IgD-negative memory B cell (primary cell): ENCODE data around the gene SEC14L1. TPM values are rescaled to one million over a fixed set of nuclear protein-coding genes. Genes with fewer than 3 reads are reported as not detected.

ENCODE experiments used
- H3K27ac Mint-ChIP-seq, 3 donors: one replicate each; pipeline ENCODE4 v1.8.0; 2020 to 2022; ENCODE audit warnings: mild to moderate bottlenecking in 3 of 3, mixed read lengths in 3 of 3, moderate library complexity in 1 of 3
- H3K27me3 Mint-ChIP-seq: one replicate; pipeline ENCODE4 v1.8.0; 2021; ENCODE audit warnings: mixed read lengths
- H3K36me3 Mint-ChIP-seq: one replicate; pipeline ENCODE4 v1.8.0; 2020; ENCODE audit warnings: mild to moderate bottlenecking, mixed read lengths
- H3K4me1 Mint-ChIP-seq, 3 donors: one replicate each; pipeline ENCODE4 v1.8.0; 2020 to 2022; ENCODE audit warnings: mixed read lengths in 3 of 3, mild to moderate bottlenecking in 1 of 3
- H3K4me3 Mint-ChIP-seq, 4 donors: one replicate each; pipeline ENCODE4 v1.8.0; 2020 to 2022; ENCODE audit warnings: mild to moderate bottlenecking in 4 of 4, mixed read lengths in 4 of 4, moderate library complexity in 3 of 4
- H3K9me3 Mint-ChIP-seq, 3 donors: one replicate each; pipeline ENCODE4 v1.8.0; 2020 to 2021; ENCODE audit warnings: mixed read lengths in 3 of 3, mild to moderate bottlenecking in 1 of 3
- polyA plus RNA-seq: library from polyadenylated mRNA; unstranded; fragments of 300-500 nt; fragmentation: Illumina TruSeq; gene quantifications from one replicate; pipeline ENCODE4 v1.2.3, GENCODE V29; 2021

The SEC14L1 gene
- polyA plus RNA-seq, 1 donor from 2014 or later: 44.4 TPM

GRCh38 chr17:77257169-77257568, 116.4 kb downstream of the SEC14L1 start:
- H3K27me3 Mint-ChIP-seq: peaks cover 15% of the 10 kb centered on the region
- peak overlapping the region in 1 of 3 donors; percentile 81 for H3K27ac Mint-ChIP-seq
- H3K9me3 Mint-ChIP-seq: no peaks in the 10 kb centered on the region
- H3K36me3 Mint-ChIP-seq: no peaks in the 10 kb centered on the region
- peaks cover 0 to 2% (median 0%) of the 10 kb centered on the region in 3 donors for H3K4me1 Mint-ChIP-seq
- H3K4me3 Mint-ChIP-seq: no peak overlapping the region

- Mint-ChIP-seq H3K4me1 (peaks cover 0 to 2% (median 0%) of the 10 kb centered on the region in 3 donors), H3K36me3 (no peaks in the 10 kb centered on the region), H3K27me3 (peaks cover 13% of the 10 kb centered on the region), H3K4me3 (no peak overlapping the region), H3K9me3 (no peaks in the 10 kb centered on the region), H3K27ac (peak overlapping the region in 1 of 3 donors; percentile 81)
These were observed 117.1 kb downstream of the SEC14L1 start for GRCh38 chr17:77257596-77258458.

- no peak overlapping the region for H3K27ac Mint-ChIP-seq
- H3K36me3 Mint-ChIP-seq: no peaks in the 10 kb centered on the region
- H3K4me1 Mint-ChIP-seq: peaks cover 0 to 2% (median 0%) of the 10 kb centered on the region in 3 donors
- H3K27me3 Mint-ChIP-seq: peaks cover 11% of the 10 kb centered on the region
- H3K4me3 Mint-ChIP-seq: no peak overlapping the region
- no peaks in the 10 kb centered on the region for H3K9me3 Mint-ChIP-seq
These were observed 117.9 kb downstream of the SEC14L1 start for GRCh38 chr17:77258638-77259037.

- peaks cover 0 to 5% (median 1%) of the 10 kb centered on the region in 3 donors for H3K4me1 Mint-ChIP-seq
- H3K36me3 Mint-ChIP-seq: no peaks in the 10 kb centered on the region
- H3K27me3 Mint-ChIP-seq: peaks cover 8% of the 10 kb centered on the region
- H3K4me3 Mint-ChIP-seq: no peak overlapping the region
- H3K9me3 Mint-ChIP-seq: no peaks in the 10 kb centered on the region
- H3K27ac Mint-ChIP-seq: no peak overlapping the region
These were observed 124.0 kb downstream of the SEC14L1 start for GRCh38 chr17:77264617-77265230.

- Mint-ChIP-seq H3K4me3 (no peak overlapping the region), H3K36me3 (no peaks in the 10 kb centered on the region), H3K9me3 (no peaks in the 10 kb centered on the region), H3K27ac (no peak overlapping the region), H3K4me1 (peaks cover 0 to 3% (median 1%) of the 10 kb centered on the region in 3 donors), H3K27me3 (peaks cover 8% of the 10 kb centered on the region)
These were observed 125.4 kb downstream of the SEC14L1 start for GRCh38 chr17:77266213-77266612.
